GM19035 (cell line): ENCODE data around the gene RTP3.
"Not testable (repeated sequence)": the region's sequence is repeated elsewhere in the genome, so short reads cannot be mapped to it uniquely, and the experiment has no call there.

Experiments
- ATAC-seq: cut with Tn5 transposase; IDR thresholded peaks from one replicate; pipeline ENCODE4 v1.9.1; 2021; ENCODE audit not compliant: unreplicated experiment

The RTP3 gene

DNA sequence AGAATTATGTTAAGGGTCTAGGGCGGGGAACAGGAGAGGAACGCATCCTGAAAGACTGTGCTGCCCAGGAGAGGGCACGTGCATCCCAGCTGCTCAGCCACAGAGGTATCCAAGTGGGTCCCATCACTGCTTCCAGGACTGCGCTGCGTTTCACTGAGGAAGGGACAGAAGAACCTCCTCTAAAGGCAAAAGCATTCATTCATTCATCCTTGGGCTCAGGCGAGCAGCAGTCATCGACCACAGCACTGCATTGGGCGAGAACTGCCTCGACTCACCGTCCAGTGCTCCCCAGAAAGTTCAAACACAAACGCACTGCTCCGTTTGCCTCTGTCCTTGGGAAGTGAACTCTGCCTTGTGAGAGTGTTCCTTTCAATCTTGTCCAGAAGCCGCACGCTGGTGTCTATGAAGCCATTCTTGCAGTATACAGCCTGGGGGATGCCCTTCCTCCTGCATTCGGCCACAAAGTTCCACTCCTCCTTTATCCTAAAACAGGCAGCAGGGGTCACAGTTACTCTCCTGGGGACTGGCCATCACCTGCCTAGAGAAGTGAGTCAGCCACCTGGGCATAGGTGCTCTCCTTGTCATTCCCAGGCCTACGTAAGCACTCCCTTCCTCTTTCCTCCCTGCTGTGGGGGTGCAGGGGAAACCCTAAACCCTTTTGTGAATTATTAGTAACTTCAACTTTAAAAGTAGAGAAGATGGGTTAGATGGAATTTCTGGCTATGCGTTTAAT, 47.2 kb downstream of the RTP3 start:
- no peak for ATAC-seq

DNA sequence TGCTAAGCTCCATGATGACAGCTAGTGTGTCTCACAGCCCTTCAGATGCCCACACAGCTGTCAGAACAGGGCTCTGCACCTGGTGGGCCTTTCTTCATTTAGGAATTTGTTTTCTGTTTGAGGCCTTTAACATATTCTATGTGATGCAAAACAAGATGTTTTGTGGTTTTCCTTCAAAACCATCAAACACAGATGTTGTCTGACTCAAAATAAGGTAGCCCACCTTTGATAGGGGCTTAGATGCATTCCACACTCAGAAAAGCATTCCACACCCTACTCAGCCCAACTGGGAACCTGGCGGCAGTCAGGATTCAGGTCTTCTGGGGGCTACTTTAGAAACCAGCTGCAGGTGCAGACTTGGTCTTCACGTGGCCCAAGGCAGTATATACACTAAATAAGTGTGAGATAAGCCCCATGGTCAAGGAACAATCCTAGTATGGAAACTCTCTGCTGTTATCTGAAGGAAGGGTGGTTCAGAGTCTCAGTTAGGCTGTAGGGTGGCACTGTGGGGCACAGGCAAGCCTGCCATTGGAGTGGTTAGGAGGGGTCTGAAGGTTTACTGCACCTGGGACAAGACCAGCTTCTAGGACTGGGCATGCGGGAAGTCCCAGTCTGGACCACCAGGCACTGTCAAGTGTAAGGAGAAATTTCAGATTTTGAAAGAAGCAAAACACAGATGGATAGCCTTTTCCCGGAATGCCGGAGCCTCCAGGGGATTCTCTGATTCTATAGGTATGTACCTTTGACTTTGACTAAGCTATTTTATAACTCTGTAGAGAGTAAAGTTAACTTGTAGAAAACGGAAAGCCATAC, 48.2 kb downstream of the RTP3 start:
- ATAC-seq, result no peak

DNA sequence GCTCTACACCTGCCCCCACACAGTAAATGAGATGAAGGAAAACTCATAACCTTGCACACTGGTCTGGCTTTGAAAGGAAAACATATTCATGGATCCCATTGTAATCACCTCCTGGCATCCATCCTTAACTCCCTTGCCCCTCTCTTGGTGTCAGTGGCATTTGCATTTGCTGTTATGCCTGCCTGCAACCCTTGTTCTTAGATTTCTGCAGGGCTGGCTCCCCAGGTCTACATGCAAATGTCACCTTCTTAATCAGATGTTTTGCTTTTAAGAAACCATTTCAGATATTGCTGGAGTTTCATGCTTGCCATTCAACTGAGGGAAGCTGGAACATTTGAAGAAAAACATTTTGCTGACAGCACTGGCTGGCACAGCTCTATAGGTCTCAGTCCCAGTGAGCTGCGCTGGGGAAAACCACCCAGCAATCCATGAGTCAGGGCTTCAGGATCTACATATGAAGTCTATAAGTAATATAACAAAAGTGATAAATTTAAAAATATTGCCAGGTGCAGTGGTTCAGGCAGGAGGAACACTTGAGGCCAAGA, 49.2 kb downstream of the RTP3 start:
- no peak for ATAC-seq

GRCh38 chr3:46548611-46549010, 50.8 kb downstream of the RTP3 start:
- not testable (repeated sequence) for ATAC-seq

- ATAC-seq, result no peak
These were observed 51.7 kb downstream of the RTP3 start for GRCh38 chr3:46549408-46549904.

- ATAC-seq, result no peak
These were observed 52.2 kb downstream of the RTP3 start for GRCh38 chr3:46549989-46550388.
